NCI-H1436 (cell line): ENCODE results near the gene SH3BGR.
"Not testable (repeated sequence)": the region's sequence is repeated elsewhere in the genome, so short reads cannot be mapped to it uniquely, and the experiment has no call there.

ENCODE experiments used
- DNase-seq: peaks from one replicate; lab custom pipeline; 2025; lab: John Stamatoyannopoulos, UW

Gene SH3BGR

DNA sequence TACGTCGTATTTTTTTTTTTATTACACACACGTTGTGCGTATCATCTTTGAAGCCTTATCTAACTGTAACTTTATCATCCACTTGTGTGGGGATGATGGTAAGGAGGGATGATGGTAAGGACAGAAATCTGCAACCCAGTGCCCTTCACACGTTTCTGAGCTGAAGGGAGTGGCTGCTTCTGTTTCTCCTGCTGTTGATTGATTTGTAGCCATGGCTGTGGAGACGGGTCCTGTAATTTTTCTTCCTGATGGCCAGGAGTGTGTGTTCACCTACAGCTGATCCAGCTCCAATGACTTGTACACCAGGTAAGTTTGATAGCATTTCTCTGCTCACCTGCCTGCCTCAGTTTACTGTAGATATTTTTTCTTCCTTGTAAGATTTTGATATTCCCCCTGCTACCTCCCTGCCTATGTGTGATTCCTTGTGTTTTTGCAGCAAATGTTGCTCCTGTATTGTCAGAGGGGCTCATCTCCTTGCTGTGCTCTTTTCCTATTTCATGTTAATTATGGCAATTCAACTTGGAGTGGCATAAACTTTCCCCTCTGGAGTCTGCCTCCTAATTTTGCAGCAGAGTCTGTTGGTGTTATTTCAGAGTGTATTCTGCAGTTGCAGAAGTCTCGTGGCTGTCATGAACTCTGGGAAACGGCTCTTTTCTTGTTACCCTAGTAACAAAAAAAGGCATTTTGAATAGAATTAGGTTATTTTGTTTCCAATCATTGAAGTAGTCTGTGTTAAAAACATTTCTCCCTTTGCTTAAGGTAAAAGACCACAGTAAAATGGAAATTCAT is 64.1 kb downstream of the SH3BGR start:
- no peak for DNase-seq

DNA sequence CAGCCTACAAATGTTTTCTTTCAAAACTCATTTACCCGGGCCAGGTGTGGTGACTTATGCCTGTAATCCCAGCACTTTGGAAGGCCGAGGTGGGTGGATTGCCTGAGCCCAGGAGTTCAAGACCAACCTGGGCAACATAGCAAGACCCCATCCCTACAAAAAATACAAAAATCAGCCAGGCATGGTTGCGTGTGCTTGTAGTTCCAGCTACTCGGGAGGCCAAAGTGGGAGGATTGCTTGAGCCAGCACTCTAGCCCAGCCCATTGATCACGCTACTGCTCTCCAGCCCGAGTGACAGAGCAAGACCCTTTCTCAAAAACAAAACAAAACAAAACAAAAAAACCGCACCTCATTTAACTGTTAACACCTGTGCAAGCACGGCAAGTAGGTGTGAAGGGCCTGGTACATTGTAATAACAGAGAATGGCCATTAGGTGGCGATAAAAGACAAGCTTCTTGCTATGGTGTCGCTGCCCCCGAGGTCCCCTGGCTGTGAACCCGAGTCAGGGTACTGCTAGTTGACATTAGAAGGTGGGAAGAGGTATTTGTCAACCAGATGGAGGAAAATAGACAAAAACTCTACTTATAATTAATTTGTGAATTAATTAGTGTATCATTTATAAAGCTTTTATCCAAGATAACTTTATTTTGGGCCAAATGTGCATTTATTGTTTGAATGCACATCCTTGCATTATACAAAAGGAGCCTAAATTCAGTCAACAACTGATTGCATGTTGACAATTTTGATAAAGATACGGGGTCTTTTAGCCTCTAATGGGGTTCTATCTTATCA is 66.5 kb downstream of the SH3BGR start:
- DNase-seq = peak; percentile 83

- no peak for DNase-seq
Measured at GRCh38 chr21:39518847-39519210, 67.1 kb downstream of the SH3BGR start.

DNA sequence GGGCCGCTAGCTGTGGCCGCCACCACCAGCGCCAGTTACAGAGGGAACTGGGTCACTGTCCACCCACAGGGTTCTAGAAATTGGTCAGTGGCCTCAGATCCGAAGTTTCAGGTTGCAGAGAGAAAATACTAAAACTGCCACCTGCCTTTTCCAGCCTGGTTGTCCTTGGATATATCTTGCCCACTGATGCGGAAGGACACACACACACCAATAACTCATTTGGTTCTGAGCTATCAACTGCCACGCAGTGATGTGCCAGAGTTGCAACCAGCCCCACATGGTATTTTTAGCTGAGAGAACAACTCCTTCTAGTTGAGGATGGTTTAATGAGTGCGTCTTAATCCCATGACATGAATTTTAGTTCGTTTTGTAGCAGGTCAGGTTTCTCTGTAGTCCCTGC is 68.1 kb downstream of the SH3BGR start:
- DNase-seq = no peak

GRCh38 chr21:39523399-39523798 is 71.6 kb downstream of the SH3BGR start:
- DNase-seq = no peak

DNA sequence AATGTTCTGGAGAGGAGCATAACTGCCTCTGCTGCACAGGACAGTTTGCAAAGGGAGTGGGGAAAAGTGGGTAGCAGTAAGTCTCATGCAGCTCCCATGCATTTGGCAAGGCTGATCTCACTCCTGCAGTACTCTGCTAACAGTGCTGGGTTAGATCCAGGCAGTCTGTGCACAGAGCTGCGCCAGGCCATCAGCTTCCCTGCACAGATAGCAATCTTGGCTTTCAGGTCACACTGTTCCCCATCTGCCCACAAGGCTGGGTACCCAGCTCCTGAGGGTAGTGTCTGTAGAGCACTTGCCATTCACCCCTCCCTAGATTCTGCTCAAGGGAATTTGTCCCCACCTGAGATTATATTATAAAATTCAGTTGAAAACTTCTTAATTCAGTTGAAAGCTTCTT is 72.1 kb downstream of the SH3BGR start:
- no peak for DNase-seq

GRCh38 chr21:39525129-39525528 is 73.4 kb downstream of the SH3BGR start:
- DNase-seq = no peak

- no peak for DNase-seq
Measured at GRCh38 chr21:39525601-39526000, 73.8 kb downstream of the SH3BGR start.

- no peak for DNase-seq
Measured at GRCh38 chr21:39527067-39527595, 75.4 kb downstream of the SH3BGR start.

GRCh38 chr21:39527664-39528381 is 76.1 kb downstream of the SH3BGR start:
- no peak for DNase-seq

GRCh38 chr21:39529026-39529425 is 77.3 kb downstream of the SH3BGR start:
- DNase-seq = no peak

- no peak for DNase-seq
Measured at GRCh38 chr21:39531064-39531463, 79.3 kb downstream of the SH3BGR start.

GRCh38 chr21:39531840-39532239 is 80.1 kb downstream of the SH3BGR start:
- DNase-seq = no peak

GRCh38 chr21:39533545-39534380 is 82.0 kb downstream of the SH3BGR start:
- no peak for DNase-seq

GRCh38 chr21:39535646-39536437 is 84.1 kb downstream of the SH3BGR start:
- DNase-seq = no peak

- DNase-seq = no peak
Measured at GRCh38 chr21:39536835-39537234, 85.1 kb downstream of the SH3BGR start.

- DNase-seq = no peak
Measured at GRCh38 chr21:39537571-39537970, 85.8 kb downstream of the SH3BGR start.

DNA sequence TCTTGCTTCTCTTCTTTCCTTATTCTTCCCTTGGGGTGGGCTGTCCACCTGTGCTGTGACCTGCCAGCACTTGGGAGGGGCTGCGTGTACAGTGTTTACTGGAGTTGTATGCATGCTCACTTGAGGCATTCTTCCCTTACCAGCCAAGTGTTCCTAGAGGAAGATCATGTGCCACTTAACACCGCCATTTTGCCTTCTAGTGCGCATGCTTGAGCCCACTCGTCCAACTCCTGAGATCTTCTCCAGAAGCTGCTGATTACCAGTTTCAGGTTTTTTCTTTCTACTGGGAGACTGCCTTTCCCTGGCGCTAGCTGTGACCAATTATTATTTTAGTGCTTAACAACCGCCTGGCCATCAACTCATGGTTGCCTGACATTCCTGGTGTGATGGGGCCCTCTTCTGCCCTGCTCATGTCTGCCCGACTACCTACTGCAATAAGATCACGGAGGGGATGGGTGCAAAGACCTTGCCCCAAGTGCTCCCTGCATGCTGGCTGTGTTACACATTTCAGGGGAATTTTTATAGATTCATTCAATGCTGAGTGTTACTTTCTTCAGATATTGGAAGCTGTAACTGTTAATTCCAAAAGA is 86.8 kb downstream of the SH3BGR start:
- no peak for DNase-seq

- not testable (repeated sequence) for DNase-seq
Measured at GRCh38 chr21:39540367-39540766, 88.6 kb downstream of the SH3BGR start.

DNA sequence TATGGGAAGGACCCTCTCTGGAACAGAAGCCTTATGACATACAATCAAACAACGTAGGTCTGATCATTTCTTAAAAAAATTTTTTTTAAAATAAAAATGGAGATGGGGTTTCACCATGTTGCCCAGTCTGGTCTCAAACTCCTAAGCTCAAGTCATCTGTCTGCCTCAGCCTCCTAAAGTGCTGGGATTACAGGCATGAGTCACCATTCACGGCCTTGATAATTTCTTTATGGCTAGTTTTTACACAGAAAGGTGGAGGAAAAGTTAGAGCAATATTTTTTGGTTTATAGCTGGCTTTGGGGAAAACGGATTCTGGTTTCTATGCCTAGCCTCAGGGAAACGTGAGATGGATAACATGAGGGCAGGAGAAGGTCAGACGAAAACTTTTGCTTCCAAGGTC is 91.0 kb downstream of the SH3BGR start:
- no peak for DNase-seq
